NCI-H524 (cell line): ENCODE data around the gene SPATA9.
"Not testable (repeated sequence)": the region's sequence is repeated elsewhere in the genome, so short reads cannot be mapped to it uniquely, and the experiment has no call there.

Experiments used
- DNase-seq, 2 experiments: peaks; one replicate each; lab custom pipeline; 2025; lab: John Stamatoyannopoulos, UW

The SPATA9 gene

DNA sequence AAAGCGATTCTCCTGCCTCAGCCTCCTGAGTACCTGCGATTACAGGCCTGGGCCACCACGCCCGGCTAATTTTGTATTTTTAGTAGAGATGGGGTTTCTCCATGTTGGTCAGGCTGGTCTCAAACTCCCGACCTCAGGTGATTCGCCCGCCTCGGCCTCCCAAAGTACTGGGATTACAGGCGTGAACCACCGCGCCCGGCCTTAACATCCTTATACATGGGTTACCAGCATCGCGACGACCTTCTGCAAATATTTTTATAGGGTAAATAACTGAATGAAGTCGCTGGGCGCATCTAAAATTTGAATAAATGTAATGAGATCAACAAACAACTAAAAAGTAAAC, 36.6 kb downstream of the SPATA9 start:
- not testable (repeated sequence) for DNase-seq

DNA sequence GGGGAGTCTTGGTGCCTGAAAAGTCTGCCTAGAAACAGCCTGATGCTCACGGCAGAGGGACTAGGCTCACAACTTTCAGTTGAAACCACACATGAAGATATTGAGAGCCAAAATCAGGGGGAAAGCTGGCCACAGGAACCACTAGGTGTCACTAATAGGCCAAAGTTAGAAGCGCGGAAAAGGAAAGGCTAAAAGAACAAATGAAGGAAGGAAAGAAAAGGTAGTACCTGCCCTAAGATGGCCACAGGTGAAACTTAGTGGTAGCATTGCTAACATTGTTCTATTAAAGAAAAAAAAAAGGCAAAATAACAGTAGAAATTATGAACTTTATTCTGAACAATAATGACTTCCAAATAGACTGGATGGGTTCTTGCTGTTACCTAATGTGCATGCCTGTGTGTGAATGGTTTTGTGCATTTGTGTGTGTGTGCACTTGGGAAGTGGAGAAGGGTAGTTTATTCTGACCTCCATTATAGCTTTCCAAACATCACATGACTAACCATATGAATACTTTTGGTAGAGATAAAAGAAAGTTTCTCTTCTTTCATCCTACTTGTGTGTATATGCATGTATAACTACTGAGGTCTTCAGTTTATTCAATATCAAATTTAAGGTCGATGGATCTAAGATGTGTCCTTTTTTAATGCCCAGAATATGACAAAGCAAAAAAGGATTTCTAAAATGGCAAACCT, 38.3 kb downstream of the SPATA9 start:
- peak; percentile 9 to 40 for DNase-seq

DNA sequence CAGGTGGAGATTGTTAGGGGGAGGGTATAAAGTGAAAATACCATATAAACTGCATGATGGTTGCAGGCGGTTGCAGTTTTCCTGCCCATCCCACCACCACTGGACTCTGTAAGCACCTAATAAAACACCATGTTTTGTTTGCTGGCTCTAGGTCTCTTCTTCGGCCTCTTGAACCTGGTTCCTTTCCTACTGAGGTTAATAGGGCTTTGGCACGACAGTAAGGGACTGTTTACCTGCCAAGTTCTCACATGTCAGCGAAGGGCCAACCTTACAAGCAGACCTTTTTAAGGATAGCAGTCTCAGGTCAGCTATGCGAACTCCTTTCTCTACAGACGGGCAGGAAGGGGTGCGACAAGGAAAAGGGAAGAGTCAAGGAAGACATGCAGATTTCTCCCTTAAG, 39.6 kb downstream of the SPATA9 start:
- no peak for DNase-seq

DNA sequence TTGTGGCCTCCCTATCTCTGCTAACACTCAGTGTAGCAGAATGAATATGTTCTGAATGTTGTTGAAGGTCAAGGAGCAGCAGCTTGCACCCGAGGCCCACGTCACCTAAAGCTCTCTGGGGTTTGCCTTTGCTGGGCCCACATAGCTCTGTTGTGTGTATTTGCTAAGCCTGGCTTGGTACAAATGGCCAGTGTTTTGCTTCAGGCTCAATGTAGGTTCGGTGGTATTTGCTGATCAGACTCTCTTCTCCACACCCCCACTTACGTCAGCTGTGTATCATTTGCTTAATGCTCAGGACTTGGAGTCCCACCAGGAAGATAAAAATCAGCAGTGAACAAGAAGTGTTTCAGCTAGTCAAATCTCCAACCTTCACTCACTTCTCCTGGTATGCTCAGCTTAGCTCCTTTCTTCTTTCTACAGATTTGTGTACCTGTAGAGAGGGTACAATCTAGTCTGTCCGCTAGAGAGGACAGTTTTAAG, 41.0 kb downstream of the SPATA9 start:
- DNase-seq, result no peak

DNA sequence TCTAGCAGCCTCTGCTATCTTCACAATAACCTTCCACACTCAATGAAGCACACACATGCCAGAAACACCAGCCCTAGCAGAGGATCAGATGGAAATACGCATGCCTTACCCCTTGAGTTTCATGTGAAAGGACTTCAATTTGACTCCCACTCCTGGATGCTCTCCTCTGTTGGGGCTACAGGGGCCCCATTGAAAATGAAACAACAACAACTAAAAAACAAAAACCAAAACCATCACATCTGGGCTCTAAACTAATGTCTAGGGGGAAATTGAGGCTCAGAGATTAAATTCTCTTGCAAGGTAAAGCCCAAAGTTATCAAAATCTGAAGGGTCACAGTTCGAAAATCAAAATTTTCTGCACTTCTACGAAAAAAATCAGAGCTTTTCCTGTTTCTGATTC, 44.2 kb downstream of the SPATA9 start:
- DNase-seq, result no peak

DNA sequence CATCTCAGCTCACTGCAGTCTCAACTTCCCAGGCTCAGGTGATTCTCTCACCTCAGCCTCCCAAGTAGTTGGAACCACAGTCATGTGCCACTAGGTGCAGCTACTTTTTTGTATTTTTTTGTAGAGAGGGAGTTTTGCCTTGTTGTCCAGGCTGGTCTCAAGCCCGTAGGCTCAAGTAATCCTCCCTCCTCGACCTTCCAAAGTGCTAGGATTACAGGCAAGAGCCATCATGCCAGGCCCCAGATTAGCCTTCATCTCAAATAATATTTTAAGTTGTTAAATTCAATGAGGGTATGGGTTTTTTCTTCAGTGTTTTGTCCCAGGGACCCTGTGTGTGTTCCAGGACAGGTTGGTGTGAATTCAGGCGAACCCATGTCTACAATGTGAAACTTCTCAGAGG, 48.7 kb downstream of the SPATA9 start:
- DNase-seq, result no peak

DNA sequence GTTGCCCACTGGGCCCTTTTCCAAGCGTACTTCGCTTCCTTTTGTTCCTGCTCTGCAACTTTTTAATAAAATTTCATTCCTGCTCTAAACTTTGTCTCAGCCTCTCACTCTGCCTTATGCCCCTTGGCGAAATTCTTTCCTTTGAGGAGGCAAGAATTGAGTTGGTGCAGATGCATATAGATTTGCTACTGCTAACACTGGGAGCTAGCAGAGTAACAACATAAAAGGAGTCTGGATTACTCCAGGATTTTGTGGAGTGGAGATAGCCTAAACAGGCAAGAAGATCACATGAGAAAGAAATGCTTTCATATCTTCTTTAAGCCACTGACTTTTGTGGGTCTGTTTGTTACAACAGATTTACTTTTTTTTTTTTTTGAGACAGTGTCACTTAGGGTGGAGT, 49.1 kb downstream of the SPATA9 start:
- DNase-seq, result no peak

DNA sequence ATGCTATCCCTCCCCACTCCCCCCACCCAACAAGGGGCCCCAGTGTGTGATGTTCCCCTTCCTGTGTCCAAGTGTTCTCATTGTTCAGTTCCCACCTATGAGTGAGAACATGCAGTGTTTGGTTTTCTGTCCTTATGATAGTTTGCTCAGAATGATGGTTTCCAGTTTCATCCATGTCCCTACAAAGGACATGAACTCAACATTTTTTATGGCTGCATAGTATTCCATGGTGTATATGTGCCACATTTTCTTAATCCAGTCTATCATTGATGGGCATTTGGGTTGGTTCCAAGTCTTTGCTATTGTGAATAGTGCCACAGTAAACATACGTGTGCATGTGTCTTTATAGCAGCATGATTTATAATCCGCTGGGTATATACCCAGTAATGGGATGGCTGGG, 49.8 kb downstream of the SPATA9 start:
- not testable (repeated sequence) for DNase-seq

DNA sequence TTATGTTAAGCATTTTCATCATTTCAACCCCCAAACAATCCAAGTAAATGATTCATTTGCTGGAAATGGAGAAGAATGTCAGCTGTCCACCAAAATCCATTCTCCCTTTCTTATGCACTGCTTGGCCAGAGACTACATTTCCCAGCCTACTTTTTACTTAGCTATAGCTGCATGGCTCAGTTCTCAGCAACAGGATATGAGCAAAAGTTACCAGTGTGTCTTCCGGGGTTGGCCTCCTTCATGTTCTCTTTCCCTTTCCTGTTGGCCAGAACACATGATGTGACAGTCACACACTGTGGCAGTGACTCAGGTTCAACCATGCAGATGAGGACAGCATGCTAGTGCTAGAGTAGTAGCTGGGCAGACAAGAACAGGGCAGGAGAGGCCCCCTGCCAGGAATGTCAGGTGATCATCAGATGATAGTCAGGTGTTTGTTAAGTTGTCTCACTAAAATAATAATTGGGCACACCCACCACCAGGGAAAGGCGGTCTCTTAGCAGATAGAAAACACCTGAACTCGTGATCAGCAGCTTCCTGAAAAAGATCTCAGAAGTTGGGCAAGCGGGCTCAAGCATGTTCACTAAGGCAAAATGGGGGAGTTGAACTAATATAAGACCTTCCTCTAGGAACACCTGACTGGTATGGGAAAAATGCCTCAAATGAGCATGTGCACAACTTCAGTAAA, 50.7 kb downstream of the SPATA9 start:
- DNase-seq, result no peak

DNA sequence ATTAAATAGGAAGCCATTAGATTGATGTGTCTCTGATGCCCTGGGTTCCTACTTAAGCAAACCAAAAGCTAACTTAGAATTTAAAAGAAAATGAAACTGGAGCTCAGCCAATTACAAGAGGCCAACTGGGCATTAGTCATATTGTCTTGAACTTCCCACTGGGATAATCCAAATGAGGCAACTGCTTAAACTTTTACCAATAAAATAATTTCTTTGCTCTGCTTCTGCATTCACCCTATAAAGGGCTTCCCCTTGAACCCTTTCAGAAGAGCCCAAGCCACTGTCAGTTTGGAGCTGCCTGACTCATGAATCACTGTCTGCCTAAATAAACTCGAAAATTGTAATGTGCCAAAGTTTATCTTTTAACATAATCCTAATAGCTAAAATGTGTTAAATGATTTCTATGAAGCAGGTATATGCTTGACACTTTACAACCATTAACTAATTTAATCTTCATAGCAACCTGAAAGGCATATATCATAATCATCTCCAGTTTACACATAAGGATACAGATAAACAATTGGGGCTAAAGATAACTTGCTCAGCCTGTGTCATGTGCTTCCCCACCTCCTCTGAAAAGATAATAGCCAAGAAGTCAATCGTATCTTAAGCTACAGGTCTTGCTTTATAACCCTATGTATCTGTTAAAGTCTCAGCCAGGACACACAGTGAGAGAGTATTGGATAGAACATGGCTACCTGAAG, 51.4 kb downstream of the SPATA9 start:
- no peak for DNase-seq

DNA sequence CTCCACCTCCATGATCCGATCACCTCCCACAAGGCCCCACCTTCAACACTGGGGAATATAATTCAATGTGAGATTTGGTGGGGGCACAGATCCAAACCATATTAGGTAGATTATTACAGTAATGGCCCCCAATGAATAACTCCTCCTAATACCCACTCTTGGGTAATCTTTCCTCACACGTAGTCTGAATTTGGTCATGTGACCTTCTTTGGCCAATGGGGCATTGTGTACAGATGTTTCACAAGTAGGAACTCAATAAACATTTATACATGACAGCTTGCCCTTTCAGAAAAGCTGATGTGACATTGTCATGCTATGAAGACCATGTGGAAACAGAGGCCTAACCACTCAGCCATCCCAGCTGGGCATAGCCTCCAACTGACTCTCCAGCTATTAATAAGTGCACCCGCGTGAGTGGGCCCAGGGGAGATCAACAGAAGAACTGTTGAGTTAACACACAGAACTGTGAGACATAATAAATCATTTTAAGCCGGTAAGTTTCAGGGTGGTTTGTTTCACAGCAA, 52.3 kb downstream of the SPATA9 start:
- DNase-seq, result peak in 1 of 2 experiments; percentile 5

DNA sequence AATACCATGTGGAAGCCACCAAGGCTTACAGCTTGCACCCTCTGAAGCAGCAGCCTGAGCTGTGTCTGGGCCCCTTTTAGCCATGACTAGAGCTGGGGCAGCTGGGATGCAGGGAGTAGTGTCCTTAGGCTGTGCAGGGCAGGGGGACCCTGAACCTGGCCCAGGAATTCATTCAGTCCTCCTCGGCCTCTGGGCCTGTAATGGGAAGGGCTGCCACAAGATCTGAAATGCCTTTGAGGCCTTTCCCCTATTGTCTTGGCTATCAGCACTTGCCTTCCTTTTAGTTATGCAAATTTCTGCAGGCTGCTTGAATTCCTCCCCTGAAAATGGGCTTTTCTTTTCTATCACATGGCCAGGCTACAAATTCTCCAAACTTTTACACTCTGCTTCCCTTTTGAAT, 53.9 kb downstream of the SPATA9 start:
- DNase-seq, result no peak

DNA sequence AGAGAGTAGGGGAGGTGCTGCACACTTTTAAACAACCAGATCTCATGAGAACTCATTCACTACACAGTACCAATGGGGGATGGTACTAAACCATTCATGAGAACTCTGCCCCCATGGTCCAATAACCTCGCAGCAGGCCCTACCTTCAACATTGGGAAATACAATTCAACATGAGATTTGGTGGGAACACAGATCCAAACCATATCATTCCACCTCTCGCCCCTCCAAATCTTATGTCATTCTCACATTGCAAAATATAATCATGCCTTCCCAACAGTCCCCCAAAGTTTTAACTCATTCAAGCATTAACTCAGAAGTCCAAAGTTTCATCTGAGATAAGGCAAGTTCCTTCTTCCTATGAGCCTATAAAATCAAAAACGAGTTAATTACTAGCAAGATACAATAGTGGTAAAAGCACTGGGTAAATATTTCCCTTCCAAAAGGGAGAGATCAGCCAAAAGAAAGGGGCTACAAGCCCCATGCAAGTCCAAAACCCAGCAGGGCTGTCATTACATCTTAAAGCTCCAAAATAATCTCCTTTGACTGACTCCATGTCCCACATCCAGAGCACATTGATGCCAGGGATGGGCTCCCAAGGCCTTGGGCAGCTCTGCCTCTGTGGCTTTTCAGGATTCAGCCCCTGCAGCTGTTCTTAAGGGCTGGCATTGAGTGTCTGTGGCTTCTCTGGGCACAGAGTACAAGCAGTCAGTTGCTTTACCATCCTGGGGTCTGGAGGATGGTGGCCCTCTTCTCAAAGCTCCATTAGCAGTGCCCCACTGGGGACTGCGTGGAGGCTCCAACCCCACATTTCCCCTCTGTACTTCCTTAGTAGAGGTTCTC, 54.6 kb downstream of the SPATA9 start:
- DNase-seq, result no peak

DNA sequence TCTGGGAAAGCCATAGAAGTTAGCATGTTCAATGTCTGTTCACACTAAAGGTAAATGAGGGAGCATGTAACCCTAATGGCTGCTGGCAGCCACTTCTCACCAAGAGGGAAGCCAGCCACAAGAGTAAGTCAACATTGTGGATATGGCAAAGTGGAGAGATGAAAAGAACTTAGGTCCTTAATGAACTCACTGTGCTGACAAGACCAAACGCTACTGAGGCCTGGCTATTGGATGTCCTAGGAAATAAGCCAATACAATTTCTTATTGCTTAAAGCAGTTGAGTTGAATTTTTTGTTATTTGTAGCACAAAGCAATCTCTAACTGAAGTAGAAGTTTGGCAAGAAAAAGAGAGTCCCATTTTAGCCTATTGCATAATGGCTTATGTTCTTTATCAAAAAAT, 56.1 kb downstream of the SPATA9 start:
- DNase-seq, result no peak

DNA sequence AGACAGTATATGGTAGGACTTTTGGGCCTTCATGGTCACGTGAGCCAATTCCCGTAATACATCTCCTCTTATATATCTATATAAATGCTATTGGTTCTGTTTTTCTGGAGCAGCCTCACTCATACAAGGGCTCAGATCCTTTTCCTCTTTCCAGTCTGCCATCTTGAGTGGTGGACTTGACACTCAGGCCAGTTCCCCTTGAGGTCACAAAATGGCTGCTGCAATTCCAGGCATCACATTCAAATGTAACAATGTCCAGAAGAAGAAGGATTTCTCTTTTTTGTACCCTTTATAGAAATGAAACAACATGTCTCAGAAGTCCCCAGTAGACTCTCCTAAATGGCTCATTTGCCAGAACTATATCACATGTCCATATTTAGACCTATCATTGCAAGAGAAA, 58.4 kb downstream of the SPATA9 start:
- DNase-seq, result no peak

DNA sequence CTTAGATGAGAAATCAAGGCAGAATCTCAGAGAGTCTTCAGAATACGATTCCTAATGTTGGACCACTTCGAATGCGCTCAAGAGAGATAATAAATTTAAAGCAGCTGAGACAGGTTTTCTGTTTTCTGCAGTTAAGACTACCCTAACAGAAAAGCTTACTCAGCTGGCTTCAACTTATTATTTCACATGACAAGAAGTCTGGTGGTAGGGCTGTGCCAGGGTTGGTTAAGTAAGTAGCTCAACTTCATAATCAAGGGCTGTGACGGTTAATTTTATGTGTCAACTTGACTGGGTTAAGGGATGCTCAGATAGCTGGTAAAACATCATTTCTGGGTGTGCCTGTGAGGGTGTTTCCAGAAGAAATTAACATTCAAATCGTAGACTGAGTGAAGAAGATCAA, 59.1 kb downstream of the SPATA9 start:
- no peak for DNase-seq

DNA sequence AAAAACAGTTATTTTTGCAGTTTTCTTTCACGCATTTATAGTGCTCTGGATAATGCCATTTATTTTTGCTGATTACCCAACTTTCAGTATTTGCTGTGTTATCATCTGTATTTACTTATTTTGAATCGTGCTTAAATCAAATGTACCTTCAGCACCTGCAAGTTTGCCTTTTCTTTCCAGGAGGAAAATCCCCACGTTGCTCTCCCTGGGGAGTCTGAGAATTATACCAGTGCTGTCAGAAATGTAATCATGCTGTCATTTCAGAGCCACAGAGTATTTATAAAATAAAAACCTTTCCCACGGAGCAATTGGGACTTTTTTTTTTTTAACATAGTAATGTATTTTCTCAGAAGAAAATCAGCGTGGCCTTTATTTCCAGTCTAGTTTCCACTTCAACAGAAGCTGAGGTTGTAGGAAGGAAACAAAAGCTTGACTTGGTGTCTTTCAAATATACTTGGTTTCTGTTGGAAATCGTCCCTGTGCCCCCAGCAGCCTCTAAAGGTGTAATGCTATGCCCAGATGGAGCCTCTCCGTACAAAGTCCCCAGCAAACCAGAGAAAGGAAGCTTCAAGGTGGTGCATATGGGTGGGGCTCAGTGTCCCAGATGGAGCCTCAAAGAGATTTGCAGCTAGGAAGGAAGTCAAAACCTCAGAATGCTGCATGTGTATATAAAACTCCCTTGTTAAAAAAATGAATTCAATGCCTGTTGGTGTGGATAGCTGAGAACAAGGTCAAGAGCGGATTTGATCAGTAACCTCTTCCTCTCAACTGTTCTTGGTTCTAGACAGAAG, 60.8 kb downstream of the SPATA9 start:
- peak in 1 of 2 experiments; percentile 16 for DNase-seq

DNA sequence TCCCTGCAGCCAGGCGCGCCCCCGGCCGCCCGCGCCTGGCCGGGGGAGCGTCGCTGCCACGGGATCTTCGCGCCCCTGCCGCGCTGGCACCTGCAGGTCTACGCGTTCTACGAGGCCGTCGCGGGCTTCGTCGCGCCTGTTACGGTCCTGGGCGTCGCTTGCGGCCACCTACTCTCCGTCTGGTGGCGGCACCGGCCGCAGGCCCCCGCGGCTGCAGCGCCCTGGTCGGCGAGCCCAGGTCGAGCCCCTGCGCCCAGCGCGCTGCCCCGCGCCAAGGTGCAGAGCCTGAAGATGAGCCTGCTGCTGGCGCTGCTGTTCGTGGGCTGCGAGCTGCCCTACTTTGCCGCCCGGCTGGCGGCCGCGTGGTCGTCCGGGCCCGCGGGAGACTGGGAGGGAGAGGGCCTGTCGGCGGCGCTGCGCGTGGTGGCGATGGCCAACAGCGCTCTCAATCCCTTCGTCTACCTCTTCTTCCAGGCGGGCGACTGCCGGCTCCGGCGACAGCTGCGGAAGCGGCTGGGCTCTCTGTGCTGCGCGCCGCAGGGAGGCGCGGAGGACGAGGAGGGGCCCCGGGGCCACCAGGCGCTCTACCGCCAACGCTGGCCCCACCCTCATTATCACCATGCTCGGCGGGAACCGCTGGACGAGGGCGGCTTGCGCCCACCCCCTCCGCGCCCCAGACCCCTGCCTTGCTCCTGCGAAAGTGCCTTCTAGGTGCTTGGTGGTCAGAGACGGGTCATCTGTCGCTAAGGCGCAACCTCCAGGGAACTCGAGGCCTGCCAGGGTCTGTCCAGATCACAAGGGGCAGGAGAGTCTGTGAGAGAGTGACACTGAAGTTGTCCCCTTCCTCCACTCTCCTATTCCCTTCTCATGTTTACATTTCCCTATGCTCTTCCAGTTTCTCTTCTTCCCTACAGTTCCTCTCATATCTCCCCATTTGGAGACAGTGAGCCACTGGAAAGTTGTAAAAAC, 61.6 kb downstream of the SPATA9 start:
- DNase-seq, result peak in 1 of 2 experiments; percentile 53

DNA sequence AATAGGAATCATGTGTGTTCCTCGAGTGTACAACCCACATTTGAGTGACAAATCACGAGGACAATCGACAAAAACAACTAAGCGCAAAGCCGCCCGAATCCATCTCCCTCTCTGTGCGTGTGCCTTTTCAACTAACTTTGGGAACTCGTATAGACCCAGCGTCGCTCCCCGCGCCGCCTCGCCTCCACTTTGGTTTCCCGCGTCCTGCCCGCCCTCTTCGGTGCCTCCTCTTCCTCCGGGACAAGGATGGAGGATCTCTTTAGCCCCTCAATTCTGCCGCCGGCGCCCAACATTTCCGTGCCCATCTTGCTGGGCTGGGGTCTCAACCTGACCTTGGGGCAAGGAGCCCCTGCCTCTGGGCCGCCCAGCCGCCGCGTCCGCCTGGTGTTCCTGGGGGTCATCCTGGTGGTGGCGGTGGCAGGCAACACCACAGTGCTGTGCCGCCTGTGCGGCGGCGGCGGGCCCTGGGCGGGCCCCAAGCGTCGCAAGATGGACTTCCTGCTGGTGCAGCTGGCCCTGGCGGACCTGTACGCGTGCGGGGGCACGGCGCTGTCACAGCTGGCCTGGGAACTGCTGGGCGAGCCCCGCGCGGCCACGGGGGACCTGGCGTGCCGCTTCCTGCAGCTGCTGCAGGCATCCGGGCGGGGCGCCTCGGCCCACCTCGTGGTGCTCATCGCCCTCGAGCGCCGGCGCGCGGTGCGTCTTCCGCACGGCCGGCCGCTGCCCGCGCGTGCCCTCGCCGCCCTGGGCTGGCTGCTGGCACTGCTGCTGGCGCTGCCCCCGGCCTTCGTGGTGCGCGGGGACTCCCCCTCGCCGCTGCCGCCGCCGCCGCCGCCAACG, 62.5 kb downstream of the SPATA9 start, which contains the start of gene GPR150:
Gene GPR150, plus strand, starts transcription at position 58 of the 840 bp plus-strand sequence. Its CDS starts 189 bp downstream, at position 247.
- peak; percentile 47 to 61 for DNase-seq
